B cell (primary cell): Measurements from ENCODE around the gene GRID1. TPM values are rescaled to one million over a fixed set of nuclear protein-coding genes. Genes with fewer than 3 reads are reported as not detected.

Source experiments
- ATAC-seq: fragments of 200-7000 bp; cut with Tn5 transposase; one replicate; pipeline ENCODE4 v1.10.0; 2021; ENCODE audit warnings: low read depth, mild to moderate bottlenecking, moderate number of reproducible peaks, moderate library complexity
- CTCF ChIA-PET: fragments of 350-600 bp; sonication (Branson Sonifier 250); formaldehyde crosslinking; loops from one replicate; lab custom pipeline; 2021; ENCODE audit warnings: antibody characterized with exemption, inconsistent platforms; lab: Charles Lee
- POLR2A ChIA-PET: fragments of 350-600 bp; sonication (Branson Sonifier 250); formaldehyde crosslinking; loops from one replicate; lab custom pipeline; 2021; ENCODE audit warnings: antibody characterized with exemption; lab: Charles Lee
- DNase-seq: peaks from one replicate; pipeline ENCODE4 v3.0.0; 2013
- H2AFZ ChIP-seq: 2 replicates; pipeline ENCODE4 v1.6.1; 2012; ENCODE audit warnings: mild to moderate bottlenecking, low read depth, low read length; ENCODE audit not compliant: insufficient read depth, poor library complexity, severe bottlenecking
- H3K27ac ChIP-seq, 2 donors: 1 replicate in 1 of 2; 2 replicates in 1 of 2; pipeline ENCODE4 v1.5.1; 2012 to 2013; ENCODE audit warnings: low read length in 2 of 2, mild to moderate bottlenecking in 2 of 2, moderate library complexity in 1 of 2
- H3K27me3 ChIP-seq, 4 experiments: fragments of 200-600 bp in 1 of 4; sonication (generic) in 1 of 4; replicated peaks in 1 of 4; 1 replicate in 2 of 4; 2 replicates in 2 of 4; pipeline versions ENCODE4 v1.6.1 to v1.7.0; 2013 to 2016; ENCODE audit warnings: low read length in 3 of 4, mild to moderate bottlenecking in 2 of 4, mixed read lengths in 1 of 4, moderate library complexity in 1 of 4; ENCODE audit not compliant: insufficient read depth in 4 of 4, control insufficient read depth in 3 of 4; ENCODE audit errors: control extremely low read depth in 1 of 4
- H3K36me3 ChIP-seq, 2 experiments: replicated peaks in 1 of 2; 1 replicate in 1 of 2; 2 replicates in 1 of 2; pipeline versions ENCODE4 v1.6.1 to v1.7.1; 2013; ENCODE audit warnings: low read length in 1 of 2; ENCODE audit not compliant: insufficient read depth in 2 of 2, control insufficient read depth in 1 of 2; ENCODE audit errors: control extremely low read depth in 1 of 2, extremely low read depth in 1 of 2
- H3K4me1 ChIP-seq, 2 donors: fragments of 200-600 bp in 1 of 2; sonication (generic) in 1 of 2; 1 replicate in 1 of 2; 2 replicates in 1 of 2; pipeline versions ENCODE4 v1.5.1 to v1.6.1; 2013 to 2017; ENCODE audit warnings: low read length in 2 of 2; ENCODE audit not compliant: control insufficient read depth in 2 of 2, insufficient read depth in 2 of 2
- H3K4me2 ChIP-seq: replicated peaks from 2 replicates; pipeline ENCODE3; 2012; ENCODE audit warnings: mild to moderate bottlenecking, low read depth, low read length; ENCODE audit not compliant: poor library complexity, severe bottlenecking
- H3K4me3 ChIP-seq, 5 experiments: fragments of 200-600 bp in 1 of 5; sonication (generic) in 1 of 5; 1 replicate in 3 of 5; 2 replicates in 2 of 5; pipeline versions ENCODE4 v1.5.1 to v1.7.0; 2011 to 2016; ENCODE audit warnings: low read length in 4 of 5, mild to moderate bottlenecking in 4 of 5, low read depth in 2 of 5, control low read depth in 1 of 5, moderate library complexity in 1 of 5; ENCODE audit not compliant: insufficient read depth in 1 of 5; ENCODE audit errors: control extremely low read depth in 1 of 5, extremely low read depth in 1 of 5
- H3K79me2 ChIP-seq: fragments of 200-600 bp; sonication (generic); one replicate; pipeline ENCODE4 v1.6.0; 2016; ENCODE audit warnings: low read length; ENCODE audit not compliant: control insufficient read depth, insufficient read depth
- H3K9ac ChIP-seq: fragments of 200-600 bp; sonication (generic); 2 replicates; pipeline ENCODE4 v1.6.1; 2017; ENCODE audit warnings: mild to moderate bottlenecking, low read length, moderate library complexity
- H3K9me3 ChIP-seq, 3 donors: one replicate each; pipeline versions ENCODE4 v1.6.1 to v1.7.1; 2013; ENCODE audit warnings: low read length in 2 of 3; ENCODE audit not compliant: control insufficient read depth in 2 of 3, insufficient read depth in 1 of 3; ENCODE audit errors: control extremely low read depth in 1 of 3
- H4K20me1 ChIP-seq: 2 replicates; pipeline ENCODE4 v1.6.0; 2012; ENCODE audit warnings: mild to moderate bottlenecking, low read length; ENCODE audit not compliant: insufficient read depth, control insufficient read depth, poor library complexity, severe bottlenecking
- H3K27ac Mint-ChIP-seq: one replicate; pipeline ENCODE4 v1.8.0; 2021; ENCODE audit warnings: mixed read lengths
- H3K27me3 Mint-ChIP-seq: one replicate; pipeline ENCODE4 v1.8.0; 2021; ENCODE audit warnings: mixed read lengths
- H3K4me1 Mint-ChIP-seq: one replicate; pipeline ENCODE4 v1.8.0; 2021; ENCODE audit warnings: mixed read lengths
- H3K4me3 Mint-ChIP-seq: one replicate; pipeline ENCODE4 v1.8.0; 2021; ENCODE audit warnings: mixed read lengths
- H3K9me3 Mint-ChIP-seq: one replicate; pipeline ENCODE4 v1.8.0; 2022; ENCODE audit warnings: mixed read lengths; ENCODE audit not compliant: insufficient read depth
- EZH2 ChIP-seq: IDR thresholded peaks from 2 replicates; pipeline ENCODE4 v1.6.1; 2012; ENCODE audit warnings: borderline replicate concordance, low read depth, mild to moderate bottlenecking, moderate library complexity, low read length; ENCODE audit not compliant: insufficient read depth, poor library complexity, severe bottlenecking
- WGBS: methylation state at CpG from one replicate; pipeline ENCODE4 v1.1.5; 2013; ENCODE audit warnings: missing lambda C conversion rate; ENCODE audit not compliant: insufficient coverage; 5-methylcytosine and 5-hydroxymethylcytosine counted together
- intact Hi-C: fragments of 100-400 bp; cut with micrococcal nuclease; formaldehyde crosslinking; loops from one replicate; pipeline ENCODE4 v1.10.0; 2022
- polyA plus RNA-seq: library from polyadenylated mRNA; depleted of rRNA; stranded (reverse); fragments of >200 nt; gene quantifications from 2 replicates; pipeline ENCODE4 v1.2.3, GENCODE V29; 2012
- total RNA-seq, 2 donors: library from RNA; stranded (reverse); fragments of 120-200 nt in 1 of 2; gene quantifications; 1 replicate in 1 of 2; 2 replicates in 1 of 2; pipeline versions ENCODE4 v1.2.3 to v1.2.4, GENCODE V29; 2013 to 2022
- TF ChIP-seq, protein P1 (sequence below): fragments of 200-600 bp; IDR thresholded peaks from one replicate; pipeline ENCODE4 v1.8.0; 2022; ENCODE audit warnings: antibody characterized with exemption, mild to moderate bottlenecking

GRID1 gene
- total and polyA plus RNA-seq, 2 donors (not counting 1 experiment from before 2014, with no cell fraction given): not detected

DNA sequence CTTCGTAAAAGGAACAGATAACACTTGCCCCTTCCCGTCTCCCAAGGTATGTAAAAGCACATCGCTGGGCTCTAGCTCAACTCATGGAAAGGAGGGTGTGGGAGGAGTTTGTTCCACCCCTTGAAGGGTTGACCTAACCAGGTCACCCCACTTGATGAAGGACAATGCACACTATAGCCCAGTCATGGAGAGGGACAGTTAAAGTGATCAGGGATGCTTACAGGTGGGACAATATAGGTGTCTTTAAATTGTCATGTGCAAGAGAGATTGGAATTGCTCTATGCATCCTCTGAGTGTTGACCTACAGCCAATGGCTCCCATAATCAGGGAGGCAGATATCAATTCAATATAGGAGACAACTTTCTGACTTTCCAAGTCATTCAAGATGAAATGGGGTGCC is 448.2 kb downstream of the GRID1 start:
- 86% methylated on average over 2 of the region's 3 CpGs for WGBS
- intact Hi-C loops: no loop called here

GRCh38 chr10:85917601-85918000 is 449.0 kb downstream of the GRID1 start:
- Histone ChIP-seq H3K4me3 (no peak overlapping the region), H3K27ac (no peak overlapping the region), H4K20me1 (no peaks in the 10 kb centered on the region), H3K36me3 (no peaks in the 10 kb centered on the region), H3K9me3 (peaks cover 0 to 5% (median 0%) of the 10 kb centered on the region in 3 donors), H2AFZ (no peak overlapping the region), H3K4me2 (no peak overlapping the region), H3K27me3 (peaks cover 0 to 6% (median 0%) of the 10 kb centered on the region in 4 experiments), H3K4me1 (no peaks in the 10 kb centered on the region), H3K9ac (no peak overlapping the region), H3K79me2 (no peaks in the 10 kb centered on the region)
- 80% methylated on average over 2 of the region's 4 CpGs for WGBS
- Mint-ChIP-seq H3K4me1 (no peaks in the 10 kb centered on the region), H3K9me3 (no peaks in the 10 kb centered on the region), H3K4me3 (no peak overlapping the region), H3K27me3 (peaks cover 25% of the 10 kb centered on the region), H3K27ac (no peak overlapping the region)
- intact Hi-C loops: no loop called here
- CTCF ChIA-PET: no interaction called here
- no peak for TF ChIP-seq EZH2
- TF ChIP-seq, protein P1, sequence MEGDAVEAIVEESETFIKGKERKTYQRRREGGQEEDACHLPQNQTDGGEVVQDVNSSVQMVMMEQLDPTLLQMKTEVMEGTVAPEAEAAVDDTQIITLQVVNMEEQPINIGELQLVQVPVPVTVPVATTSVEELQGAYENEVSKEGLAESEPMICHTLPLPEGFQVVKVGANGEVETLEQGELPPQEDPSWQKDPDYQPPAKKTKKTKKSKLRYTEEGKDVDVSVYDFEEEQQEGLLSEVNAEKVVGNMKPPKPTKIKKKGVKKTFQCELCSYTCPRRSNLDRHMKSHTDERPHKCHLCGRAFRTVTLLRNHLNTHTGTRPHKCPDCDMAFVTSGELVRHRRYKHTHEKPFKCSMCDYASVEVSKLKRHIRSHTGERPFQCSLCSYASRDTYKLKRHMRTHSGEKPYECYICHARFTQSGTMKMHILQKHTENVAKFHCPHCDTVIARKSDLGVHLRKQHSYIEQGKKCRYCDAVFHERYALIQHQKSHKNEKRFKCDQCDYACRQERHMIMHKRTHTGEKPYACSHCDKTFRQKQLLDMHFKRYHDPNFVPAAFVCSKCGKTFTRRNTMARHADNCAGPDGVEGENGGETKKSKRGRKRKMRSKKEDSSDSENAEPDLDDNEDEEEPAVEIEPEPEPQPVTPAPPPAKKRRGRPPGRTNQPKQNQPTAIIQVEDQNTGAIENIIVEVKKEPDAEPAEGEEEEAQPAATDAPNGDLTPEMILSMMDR: no peak
- no peak for ATAC-seq
- POLR2A ChIA-PET: no interaction called here
- no peak for DNase-seq

More for the DNA sequence above, 448.2 kb downstream of the GRID1 start:
- ChIA-PET POLR2A (no interaction called here), CTCF (no interaction called here)
- Mint-ChIP-seq H3K4me1 (no peaks in the 10 kb centered on the region), H3K9me3 (no peaks in the 10 kb centered on the region), H3K27me3 (peaks cover 25% of the 10 kb centered on the region), H3K4me3 (no peak overlapping the region), H3K27ac (no peak overlapping the region)
- ATAC-seq (no peak), DNase-seq (no peak)
- H3K27ac ChIP-seq: no peak overlapping the region
- peaks cover 0 to 5% (median 0%) of the 10 kb centered on the region in 3 donors for H3K9me3 ChIP-seq
- TF ChIP-seq, protein P1: no peak
- no peak for TF ChIP-seq EZH2
- H3K27me3 ChIP-seq: peaks cover 0 to 6% (median 0%) of the 10 kb centered on the region in 4 experiments
- no peak overlapping the region for H3K9ac ChIP-seq
- H3K79me2 ChIP-seq: no peaks in the 10 kb centered on the region
- H3K36me3 ChIP-seq: no peaks in the 10 kb centered on the region
- H3K4me1 ChIP-seq: no peaks in the 10 kb centered on the region
- H4K20me1 ChIP-seq: no peaks in the 10 kb centered on the region
- no peak overlapping the region for H3K4me3 ChIP-seq
- H2AFZ ChIP-seq: no peak overlapping the region
- H3K4me2 ChIP-seq: no peak overlapping the region
